ENCODE data around the gene PRM2. TPM values are rescaled to one million over a fixed set of nuclear protein-coding genes. Genes with fewer than 3 reads are reported as not detected.

Gene PRM2
- total RNA-seq, 1 experiment from 2014 or later: not detected

GRCh38 chr16:11309895-11310633 is 33.8 kb upstream of the PRM2 start:
- no peaks in the 10 kb centered on the region for H3K9me3 ChIP-seq (ENCODE audit: low read length)
- H3K27ac ChIP-seq (ENCODE audit: low read length): no peak overlapping the region
- H3K4me2 ChIP-seq (ENCODE audit: low read depth, low read length, poor library complexity, severe bottlenecking): no peak overlapping the region
- peaks cover 2% of the 10 kb centered on the region; the same call in 1 of the 2 replicates for H3K27me3 ChIP-seq (ENCODE audit: low read length)
- H3K9me2 ChIP-seq (replicated peaks; ENCODE audit: insufficient read depth, low read length): no peaks in the 10 kb centered on the region
- H4K20me1 ChIP-seq (ENCODE audit: insufficient read depth, low read depth, low read length): no peaks in the 10 kb centered on the region
- H2AFZ ChIP-seq (ENCODE audit: low read length): no peak overlapping the region
- DNase-seq: peak; percentile 58
- H3K4me1 ChIP-seq (ENCODE audit: low read length): peaks cover 28% of the 10 kb centered on the region
- H3K36me3 ChIP-seq (ENCODE audit: insufficient read depth, low read length): no peaks in the 10 kb centered on the region
- H3K4me3 ChIP-seq (ENCODE audit: low read length): no peak overlapping the region
- H3K9ac ChIP-seq (ENCODE audit: low read length): no peak overlapping the region
- no peaks in the 10 kb centered on the region for H3K79me2 ChIP-seq (ENCODE audit: low read length)

- H3K9me2 ChIP-seq (replicated peaks; ENCODE audit: insufficient read depth, low read length): no peaks in the 10 kb centered on the region
- peaks cover 2% of the 10 kb centered on the region; the same call in 1 of the 2 replicates for H3K27me3 ChIP-seq (ENCODE audit: low read length)
- no peak overlapping the region for H3K4me3 ChIP-seq (ENCODE audit: low read length)
- no peaks in the 10 kb centered on the region for H3K9me3 ChIP-seq (ENCODE audit: low read length)
- H3K4me1 ChIP-seq (ENCODE audit: low read length): peaks cover 28% of the 10 kb centered on the region
- H3K36me3 ChIP-seq (ENCODE audit: insufficient read depth, low read length): no peaks in the 10 kb centered on the region
- no peaks in the 10 kb centered on the region for H4K20me1 ChIP-seq (ENCODE audit: insufficient read depth, low read depth, low read length)
- H3K4me2 ChIP-seq (ENCODE audit: low read depth, low read length, poor library complexity, severe bottlenecking): no peak overlapping the region
- H3K27ac ChIP-seq (ENCODE audit: low read length): no peak overlapping the region
- peak; percentile 72 for DNase-seq
- no peak overlapping the region for H2AFZ ChIP-seq (ENCODE audit: low read length)
- H3K9ac ChIP-seq (ENCODE audit: low read length): no peak overlapping the region
- H3K79me2 ChIP-seq (ENCODE audit: low read length): no peaks in the 10 kb centered on the region
Observed at GRCh38 chr16:11308493-11309283, 32.4 kb upstream of the PRM2 start.

GRCh38 chr16:11307639-11308492 is 31.6 kb upstream of the PRM2 start:
- Histone ChIP-seq H3K4me2 (ENCODE audit: low read depth, low read length, poor library complexity, severe bottlenecking) (no peak overlapping the region), H3K27me3 (ENCODE audit: low read length) (peaks cover 2% of the 10 kb centered on the region; the same call in 1 of the 2 replicates), H3K9me2 (replicated peaks; ENCODE audit: insufficient read depth, low read length) (no peaks in the 10 kb centered on the region), H3K9ac (ENCODE audit: low read length) (no peak overlapping the region), H3K4me1 (ENCODE audit: low read length) (peaks cover 28% of the 10 kb centered on the region), H3K79me2 (ENCODE audit: low read length) (no peaks in the 10 kb centered on the region), H3K4me3 (ENCODE audit: low read length) (no peak overlapping the region), H3K9me3 (ENCODE audit: low read length) (no peaks in the 10 kb centered on the region), H4K20me1 (ENCODE audit: insufficient read depth, low read depth, low read length) (no peaks in the 10 kb centered on the region), H3K27ac (ENCODE audit: low read length) (no peak overlapping the region), H3K36me3 (ENCODE audit: insufficient read depth, low read length) (no peaks in the 10 kb centered on the region), H2AFZ (ENCODE audit: low read length) (no peak overlapping the region)
- no peak for DNase-seq

- DNase-seq: no peak
- no peak overlapping the region for H3K27ac ChIP-seq (ENCODE audit: low read length)
- no peak overlapping the region for H3K4me3 ChIP-seq (ENCODE audit: low read length)
- H3K9ac ChIP-seq (ENCODE audit: low read length): no peak overlapping the region
- H3K36me3 ChIP-seq (ENCODE audit: insufficient read depth, low read length): no peaks in the 10 kb centered on the region
- H3K27me3 ChIP-seq (ENCODE audit: low read length): peaks cover 2% of the 10 kb centered on the region; the same call in 1 of the 2 replicates
- no peaks in the 10 kb centered on the region for H4K20me1 ChIP-seq (ENCODE audit: insufficient read depth, low read depth, low read length)
- no peaks in the 10 kb centered on the region for H3K9me2 ChIP-seq (replicated peaks; ENCODE audit: insufficient read depth, low read length)
- peaks cover 24% of the 10 kb centered on the region for H3K4me1 ChIP-seq (ENCODE audit: low read length)
- no peaks in the 10 kb centered on the region for H3K79me2 ChIP-seq (ENCODE audit: low read length)
- H3K4me2 ChIP-seq (ENCODE audit: low read depth, low read length, poor library complexity, severe bottlenecking): no peak overlapping the region
- no peaks in the 10 kb centered on the region for H3K9me3 ChIP-seq (ENCODE audit: low read length)
- no peak overlapping the region for H2AFZ ChIP-seq (ENCODE audit: low read length)
Observed at GRCh38 chr16:11306997-11307638, 30.8 kb upstream of the PRM2 start.

GRCh38 chr16:11306381-11306780 is 30.1 kb upstream of the PRM2 start:
- Histone ChIP-seq H2AFZ (ENCODE audit: low read length) (no peak overlapping the region), H3K36me3 (ENCODE audit: insufficient read depth, low read length) (no peaks in the 10 kb centered on the region), H3K9me2 (replicated peaks; ENCODE audit: insufficient read depth, low read length) (no peaks in the 10 kb centered on the region), H3K9me3 (ENCODE audit: low read length) (no peaks in the 10 kb centered on the region), H3K4me1 (ENCODE audit: low read length) (peaks cover 24% of the 10 kb centered on the region), H4K20me1 (ENCODE audit: insufficient read depth, low read depth, low read length) (no peaks in the 10 kb centered on the region), H3K4me2 (ENCODE audit: low read depth, low read length, poor library complexity, severe bottlenecking) (no peak overlapping the region), H3K79me2 (ENCODE audit: low read length) (no peaks in the 10 kb centered on the region), H3K4me3 (ENCODE audit: low read length) (no peak overlapping the region), H3K27ac (ENCODE audit: low read length) (no peak overlapping the region), H3K9ac (ENCODE audit: low read length) (no peak overlapping the region), H3K27me3 (ENCODE audit: low read length) (peaks cover 2% of the 10 kb centered on the region; the same call in 1 of the 2 replicates)
- DNase-seq: no peak

- Histone ChIP-seq H3K36me3 (ENCODE audit: insufficient read depth, low read length) (no peaks in the 10 kb centered on the region), H3K79me2 (ENCODE audit: low read length) (no peaks in the 10 kb centered on the region), H3K4me3 (ENCODE audit: low read length) (no peak overlapping the region), H3K27ac (ENCODE audit: low read length) (no peak overlapping the region), H3K9me2 (replicated peaks; ENCODE audit: insufficient read depth, low read length) (no peaks in the 10 kb centered on the region), H3K4me1 (ENCODE audit: low read length) (peaks cover 13% of the 10 kb centered on the region), H3K27me3 (ENCODE audit: low read length) (no peaks in the 10 kb centered on the region), H3K9me3 (ENCODE audit: low read length) (no peaks in the 10 kb centered on the region), H3K9ac (ENCODE audit: low read length) (no peak overlapping the region), H2AFZ (ENCODE audit: low read length) (no peak overlapping the region), H4K20me1 (ENCODE audit: insufficient read depth, low read depth, low read length) (no peaks in the 10 kb centered on the region), H3K4me2 (ENCODE audit: low read depth, low read length, poor library complexity, severe bottlenecking) (no peak overlapping the region)
- DNase-seq: no peak
Observed at GRCh38 chr16:11303405-11304138, 27.3 kb upstream of the PRM2 start.

- no peak overlapping the region for H2AFZ ChIP-seq (ENCODE audit: low read length)
- peaks cover 13% of the 10 kb centered on the region for H3K4me1 ChIP-seq (ENCODE audit: low read length)
- H4K20me1 ChIP-seq (ENCODE audit: insufficient read depth, low read depth, low read length): no peaks in the 10 kb centered on the region
- no peaks in the 10 kb centered on the region for H3K36me3 ChIP-seq (ENCODE audit: insufficient read depth, low read length)
- H3K27ac ChIP-seq (ENCODE audit: low read length): no peak overlapping the region
- H3K9me3 ChIP-seq (ENCODE audit: low read length): no peaks in the 10 kb centered on the region
- H3K4me3 ChIP-seq (ENCODE audit: low read length): no peak overlapping the region
- no peak for DNase-seq
- H3K9me2 ChIP-seq (replicated peaks; ENCODE audit: insufficient read depth, low read length): no peaks in the 10 kb centered on the region
- H3K27me3 ChIP-seq (ENCODE audit: low read length): no peaks in the 10 kb centered on the region
- no peak overlapping the region for H3K4me2 ChIP-seq (ENCODE audit: low read depth, low read length, poor library complexity, severe bottlenecking)
- H3K79me2 ChIP-seq (ENCODE audit: low read length): no peaks in the 10 kb centered on the region
- H3K9ac ChIP-seq (ENCODE audit: low read length): no peak overlapping the region
Observed at GRCh38 chr16:11302977-11303376, 26.7 kb upstream of the PRM2 start.
